HepG2 (cell line): ENCODE measurements around the gene GJD3. TPM values are rescaled to one million over a fixed set of nuclear protein-coding genes. Genes with fewer than 3 reads are reported as not detected.

Source experiments
- ATF7 ChIP-seq, 2 experiments: fragments of 450-650 bp in 1 of 2; sonication (generic) in 1 of 2; formaldehyde crosslinking in 1 of 2; IDR thresholded peaks; 2 replicates each; pipeline versions ENCODE4 v1.4.0 to v1.6.1; 2016 to 2020; ENCODE audit warnings: antibody characterized with exemption in 1 of 2, mild to moderate bottlenecking in 1 of 2, missing genetic modification reagents in 1 of 2
- ELF1 ChIP-seq: sonication (generic); formaldehyde crosslinking; IDR thresholded peaks from 2 replicates; pipeline ENCODE4 v1.4.0; 2020; ENCODE audit warnings: missing genetic modification reagents
- KAT8 ChIP-seq: IDR thresholded peaks from 2 replicates; pipeline ENCODE4 v1.6.1; 2016; ENCODE audit warnings: missing genetic modification reagents, missing compliant biosample characterization
- MEIS1 ChIP-seq: sonication (generic); formaldehyde crosslinking; IDR thresholded peaks from 2 replicates; pipeline ENCODE4 v1.9.0; 2021; ENCODE audit warnings: mild to moderate bottlenecking, missing genetic modification reagents, moderate library complexity, borderline replicate concordance
- MYNN ChIP-seq: sonication (generic); formaldehyde crosslinking; IDR thresholded peaks from 2 replicates; pipeline ENCODE4 v1.4.0; 2020; ENCODE audit warnings: mild to moderate bottlenecking, low read depth, missing genetic modification reagents
- NFATC3 ChIP-seq: sonication (generic); formaldehyde crosslinking; IDR thresholded peaks from 2 replicates; pipeline ENCODE4 v1.5.1; 2020; ENCODE audit warnings: mild to moderate bottlenecking, missing genetic modification reagents
- ONECUT2 ChIP-seq: sonication (generic); formaldehyde crosslinking; IDR thresholded peaks from 2 replicates; pipeline ENCODE4 v1.4.0; 2020; ENCODE audit warnings: missing genetic modification reagents
- SUZ12 ChIP-seq: fragments of 150-350 bp; IDR thresholded peaks from 2 replicates; pipeline ENCODE4 v1.6.1; 2014; ENCODE audit warnings: low read depth, low read length
- THAP11 ChIP-seq: IDR thresholded peaks from 2 replicates; pipeline ENCODE4 v1.6.1; 2016; ENCODE audit warnings: missing biosample characterization, missing genetic modification reagents
- YEATS2 ChIP-seq: sonication (generic); formaldehyde crosslinking; IDR thresholded peaks from 2 replicates; pipeline ENCODE4 v1.4.0; 2020; ENCODE audit warnings: missing genetic modification reagents, borderline replicate concordance
- ZNF879 ChIP-seq: sonication (generic); formaldehyde crosslinking; IDR thresholded peaks from 2 replicates; pipeline ENCODE4 v1.8.1; 2023; ENCODE audit warnings: missing genetic modification reagents
- polyA plus RNA-seq, 8 experiments: library from polyadenylated mRNA; depleted of rRNA in 3 of 8; stranded (reverse) in 7 of 8; unstranded in 1 of 8; fragments of >200 nt; fragmentation: Illumina TruSeq in 4 of 8; extraction: Trizol in 4 of 8; gene quantifications; 2 replicates each; pipeline versions ENCODE4 v1.2.1 to v1.2.3, GENCODE V29; 2011 to 2016; ENCODE audit warnings: low read depth in 4 of 8, missing spikeins in 1 of 8, mixed read lengths in 1 of 8; ENCODE audit not compliant: insufficient read depth in 1 of 8
- total RNA-seq, 5 experiments: library from RNA; depleted of rRNA; stranded (reverse); fragments of >200 nt; fragmentation: Illumina TruSeq; extraction: Trizol; gene quantifications; 2 replicates each; pipeline ENCODE4 v1.2.3, GENCODE V29; 2016; ENCODE audit warnings: low read depth in 1 of 5
- TF ChIP-seq, protein P1 (sequence below): sonication (generic); formaldehyde crosslinking; IDR thresholded peaks from 2 replicates; pipeline ENCODE4 v1.4.0; 2020; ENCODE audit warnings: mild to moderate bottlenecking, low read depth, missing genetic modification reagents
- TF ChIP-seq, protein P2 (sequence below): sonication (generic); formaldehyde crosslinking; IDR thresholded peaks from 2 replicates; pipeline ENCODE4 v1.8.0; 2022; ENCODE audit warnings: mild to moderate bottlenecking, missing genetic modification reagents, borderline replicate concordance
- TF ChIP-seq, protein P3 (sequence below): IDR thresholded peaks from 2 replicates; pipeline ENCODE4 v1.6.1; 2012; ENCODE audit warnings: inconsistent platforms
- TF ChIP-seq, protein P4 (sequence below): sonication (generic); formaldehyde crosslinking; IDR thresholded peaks from 2 replicates; pipeline ENCODE4 v1.4.0; 2020; ENCODE audit warnings: mild to moderate bottlenecking, missing genetic modification reagents

Gene GJD3
- total and polyA plus RNA-seq, 2 of the 13 experiments (the other 11 are each of a cell fraction or from before 2014, with no cell fraction given) = not detected

DNA sequence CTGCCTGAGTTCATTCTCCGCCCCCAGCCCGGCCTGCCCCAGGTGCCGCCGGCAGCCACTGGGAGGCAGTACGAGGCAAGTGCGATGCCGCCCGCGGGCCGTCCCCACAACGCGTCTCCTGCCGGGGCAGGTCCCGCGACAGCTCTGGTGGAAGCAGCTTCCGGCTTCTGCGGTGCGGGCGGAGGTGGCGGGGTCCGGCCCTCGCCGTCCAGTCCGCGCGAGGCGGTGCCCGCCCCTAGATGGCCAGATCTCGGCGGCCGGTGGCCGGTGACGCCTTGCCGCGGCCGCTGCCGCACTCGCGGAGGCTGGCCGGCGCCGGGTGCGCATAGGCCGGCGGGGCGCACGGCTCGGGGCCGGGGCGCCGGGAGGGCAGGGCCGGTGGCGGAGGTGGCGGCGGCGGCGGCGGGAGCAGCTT is 1.8 kb downstream of the GJD3 start (continued):
- TF ChIP-seq ELF1 (CRISPR knock-in tag) (peak; percentile 90), THAP11 (CRISPR knock-in tag) (peak; percentile 89), MYNN (CRISPR knock-in tag) (no peak), NFATC3 (CRISPR knock-in tag) (no peak), SUZ12 (no peak), KAT8 (CRISPR knock-in tag) (peak; percentile 93), ATF7 (IDR thresholded peaks at IDR 0.05) (no peak), ATF7 (CRISPR knock-in tag; IDR thresholded peaks at IDR 0.05) (peak; percentile 27; the same call in 1 of the 2 replicates), ZNF879 (CRISPR knock-in tag) (no peak), MEIS1 (peak; percentile 95; the same call in 1 of the 2 replicates), YEATS2 (peak; percentile 89), ONECUT2 (CRISPR knock-in tag) (no peak)
- TF ChIP-seq, protein P1, sequence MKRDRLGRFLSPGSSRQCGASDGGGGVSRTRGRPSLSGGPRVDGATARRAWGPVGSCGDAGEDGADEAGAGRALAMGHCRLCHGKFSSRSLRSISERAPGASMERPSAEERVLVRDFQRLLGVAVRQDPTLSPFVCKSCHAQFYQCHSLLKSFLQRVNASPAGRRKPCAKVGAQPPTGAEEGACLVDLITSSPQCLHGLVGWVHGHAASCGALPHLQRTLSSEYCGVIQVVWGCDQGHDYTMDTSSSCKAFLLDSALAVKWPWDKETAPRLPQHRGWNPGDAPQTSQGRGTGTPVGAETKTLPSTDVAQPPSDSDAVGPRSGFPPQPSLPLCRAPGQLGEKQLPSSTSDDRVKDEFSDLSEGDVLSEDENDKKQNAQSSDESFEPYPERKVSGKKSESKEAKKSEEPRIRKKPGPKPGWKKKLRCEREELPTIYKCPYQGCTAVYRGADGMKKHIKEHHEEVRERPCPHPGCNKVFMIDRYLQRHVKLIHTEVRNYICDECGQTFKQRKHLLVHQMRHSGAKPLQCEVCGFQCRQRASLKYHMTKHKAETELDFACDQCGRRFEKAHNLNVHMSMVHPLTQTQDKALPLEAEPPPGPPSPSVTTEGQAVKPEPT (CRISPR knock-in tag) = no peak
- TF ChIP-seq, protein P2, sequence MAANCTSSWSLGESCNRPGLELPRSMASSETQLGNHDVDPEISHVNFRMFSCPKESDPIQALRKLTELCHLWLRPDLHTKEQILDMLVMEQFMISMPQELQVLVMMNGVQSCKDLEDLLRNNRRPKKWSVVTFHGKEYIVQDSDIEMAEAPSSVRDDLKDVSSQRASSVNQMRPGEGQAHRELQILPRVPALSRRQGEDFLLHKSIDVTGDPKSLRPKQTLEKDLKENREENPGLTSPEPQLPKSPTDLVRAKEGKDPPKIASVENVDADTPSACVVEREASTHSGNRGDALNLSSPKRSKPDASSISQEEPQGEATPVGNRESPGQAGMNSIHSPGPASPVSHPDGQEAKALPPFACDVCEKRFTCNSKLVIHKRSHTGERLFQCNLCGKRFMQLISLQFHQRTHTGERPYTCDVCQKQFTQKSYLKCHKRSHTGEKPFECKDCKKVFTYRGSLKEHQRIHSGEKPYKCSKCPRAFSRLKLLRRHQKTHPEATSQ (CRISPR knock-in tag) = peak; percentile 75; the same call in 1 of the 2 replicates
- TF ChIP-seq, protein P3, sequence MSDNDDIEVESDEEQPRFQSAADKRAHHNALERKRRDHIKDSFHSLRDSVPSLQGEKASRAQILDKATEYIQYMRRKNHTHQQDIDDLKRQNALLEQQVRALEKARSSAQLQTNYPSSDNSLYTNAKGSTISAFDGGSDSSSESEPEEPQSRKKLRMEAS = peak; percentile 96
- TF ChIP-seq, protein P4, sequence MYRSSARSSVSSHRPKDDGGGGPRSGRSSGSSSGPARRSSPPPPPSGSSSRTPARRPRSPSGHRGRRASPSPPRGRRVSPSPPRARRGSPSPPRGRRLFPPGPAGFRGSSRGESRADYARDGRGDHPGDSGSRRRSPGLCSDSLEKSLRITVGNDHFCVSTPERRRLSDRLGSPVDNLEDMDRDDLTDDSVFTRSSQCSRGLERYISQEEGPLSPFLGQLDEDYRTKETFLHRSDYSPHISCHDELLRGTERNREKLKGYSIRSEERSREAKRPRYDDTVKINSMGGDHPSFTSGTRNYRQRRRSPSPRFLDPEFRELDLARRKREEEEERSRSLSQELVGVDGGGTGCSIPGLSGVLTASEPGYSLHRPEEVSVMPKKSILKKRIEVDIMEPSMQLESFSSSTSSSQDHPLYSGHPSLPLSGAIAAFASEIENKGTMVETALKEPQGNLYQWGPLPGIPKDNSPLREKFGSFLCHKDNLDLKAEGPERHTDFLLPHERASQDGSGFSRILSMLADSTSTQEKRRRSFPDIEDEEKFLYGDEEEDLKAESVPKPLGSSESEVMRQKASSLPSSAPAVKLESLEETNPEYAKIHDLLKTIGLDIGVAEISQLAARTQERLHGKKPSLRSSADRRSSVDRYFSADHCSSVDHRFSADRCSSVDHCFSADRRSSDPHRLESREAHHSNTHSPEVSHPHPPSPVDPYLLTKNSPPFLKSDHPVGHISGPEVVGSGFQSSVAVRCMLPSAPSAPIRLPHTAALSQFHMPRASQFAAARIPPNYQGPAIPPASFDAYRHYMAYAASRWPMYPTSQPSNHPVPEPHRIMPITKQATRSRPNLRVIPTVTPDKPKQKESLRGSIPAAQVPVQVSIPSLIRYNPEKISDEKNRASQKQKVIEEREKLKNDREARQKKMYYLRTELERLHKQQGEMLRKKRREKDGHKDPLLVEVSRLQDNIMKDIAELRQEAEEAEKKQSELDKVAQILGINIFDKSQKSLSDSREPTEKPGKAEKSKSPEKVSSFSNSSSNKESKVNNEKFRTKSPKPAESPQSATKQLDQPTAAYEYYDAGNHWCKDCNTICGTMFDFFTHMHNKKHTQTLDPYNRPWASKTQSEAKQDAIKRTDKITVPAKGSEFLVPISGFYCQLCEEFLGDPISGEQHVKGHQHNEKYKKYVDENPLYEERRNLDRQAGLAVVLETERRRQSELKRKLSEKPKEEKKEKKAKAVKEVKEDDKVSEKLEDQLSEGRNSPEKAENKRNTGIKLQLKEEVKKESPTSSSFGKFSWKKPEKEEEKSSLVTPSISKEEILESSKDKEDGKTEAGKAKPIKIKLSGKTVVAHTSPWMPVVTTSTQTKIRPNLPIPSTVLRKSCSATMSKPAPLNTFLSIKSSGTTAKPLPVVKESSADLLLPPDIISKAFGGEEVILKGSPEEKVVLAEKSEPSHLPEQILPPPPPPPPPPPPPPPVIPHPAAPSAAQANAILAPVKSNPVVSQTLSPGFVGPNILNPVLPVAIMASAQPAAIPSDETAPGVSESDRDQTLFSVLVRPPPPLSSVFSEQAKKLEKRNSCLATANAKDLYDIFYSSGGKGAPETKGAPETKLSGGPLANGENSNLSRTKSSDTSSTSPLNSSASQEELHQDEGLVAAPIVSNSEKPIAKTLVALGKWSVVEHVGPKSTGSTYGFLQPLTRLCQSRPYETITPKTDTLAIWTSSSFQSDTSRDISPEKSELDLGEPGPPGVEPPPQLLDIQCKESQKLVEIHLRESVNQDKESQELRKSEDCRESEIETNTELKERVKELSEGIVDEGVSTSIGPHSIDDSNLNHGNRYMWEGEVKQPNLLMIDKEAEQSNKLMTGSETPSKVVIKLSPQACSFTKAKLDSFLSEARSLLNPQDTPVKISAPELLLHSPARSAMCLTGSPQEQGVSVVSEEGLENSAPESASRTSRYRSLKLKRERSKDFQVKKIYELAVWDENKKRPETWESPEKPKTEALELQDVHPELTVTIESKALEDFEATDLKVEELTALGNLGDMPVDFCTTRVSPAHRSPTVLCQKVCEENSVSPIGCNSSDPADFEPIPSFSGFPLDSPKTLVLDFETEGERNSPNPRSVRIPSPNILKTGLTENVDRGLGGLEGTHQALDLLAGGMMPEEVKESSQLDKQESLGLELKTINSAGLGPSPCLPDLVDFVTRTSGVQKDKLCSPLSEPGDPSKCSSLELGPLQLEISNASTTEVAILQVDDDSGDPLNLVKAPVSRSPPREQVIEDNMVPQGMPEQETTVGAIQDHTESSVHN (CRISPR knock-in tag) = no peak
